GM21529 (cell line): Measurements from ENCODE around the gene SCAPER.
"Not testable (repeated sequence)": the region's sequence is repeated elsewhere in the genome, so short reads cannot be mapped to it uniquely, and the experiment has no call there.

Experiments used
- ATAC-seq: cut with Tn5 transposase; IDR thresholded peaks from one replicate; pipeline ENCODE4 v1.9.1; 2021; ENCODE audit not compliant: unreplicated experiment

The SCAPER gene

DNA sequence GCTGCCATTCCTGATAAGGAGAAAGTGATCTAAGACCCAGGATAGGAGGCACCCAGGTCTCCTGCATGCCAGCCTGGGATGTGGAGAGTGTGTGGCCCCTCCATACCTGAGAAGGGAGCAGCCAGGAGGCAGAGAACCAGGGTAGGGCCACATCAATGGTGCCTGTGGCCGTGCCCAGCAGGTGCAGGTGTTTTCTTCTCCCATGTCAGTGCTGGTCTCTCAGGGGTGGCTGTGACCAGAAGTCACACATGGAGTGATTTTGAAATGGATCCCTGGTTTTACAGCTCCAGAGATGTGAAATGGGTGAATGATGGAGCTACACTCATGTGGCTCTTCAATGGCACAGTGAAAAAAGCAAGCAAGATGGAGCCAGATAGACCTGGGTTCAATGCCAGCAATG is 571.8 kb downstream of the SCAPER start:
- ATAC-seq, result no peak

DNA sequence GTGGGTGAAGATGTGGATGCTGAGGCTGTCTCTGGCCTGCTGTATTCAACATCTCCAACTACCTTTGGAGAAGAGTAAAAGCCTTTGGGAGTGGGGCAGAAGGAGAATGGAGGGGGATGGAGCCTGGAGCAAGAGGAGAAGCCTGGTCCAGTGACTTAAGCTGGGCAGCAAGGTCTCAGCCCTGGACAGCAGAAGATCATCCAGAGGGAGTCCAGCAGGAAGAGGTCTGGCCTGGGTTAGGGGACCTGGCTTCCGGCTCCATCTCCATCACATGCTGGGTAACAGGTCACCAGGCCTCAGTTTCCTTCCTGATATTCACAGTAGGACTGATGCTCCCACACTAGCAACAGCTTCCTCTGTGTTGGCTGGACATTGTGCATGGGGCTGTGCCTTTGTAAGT is 572.3 kb downstream of the SCAPER start:
- ATAC-seq, result no peak

DNA sequence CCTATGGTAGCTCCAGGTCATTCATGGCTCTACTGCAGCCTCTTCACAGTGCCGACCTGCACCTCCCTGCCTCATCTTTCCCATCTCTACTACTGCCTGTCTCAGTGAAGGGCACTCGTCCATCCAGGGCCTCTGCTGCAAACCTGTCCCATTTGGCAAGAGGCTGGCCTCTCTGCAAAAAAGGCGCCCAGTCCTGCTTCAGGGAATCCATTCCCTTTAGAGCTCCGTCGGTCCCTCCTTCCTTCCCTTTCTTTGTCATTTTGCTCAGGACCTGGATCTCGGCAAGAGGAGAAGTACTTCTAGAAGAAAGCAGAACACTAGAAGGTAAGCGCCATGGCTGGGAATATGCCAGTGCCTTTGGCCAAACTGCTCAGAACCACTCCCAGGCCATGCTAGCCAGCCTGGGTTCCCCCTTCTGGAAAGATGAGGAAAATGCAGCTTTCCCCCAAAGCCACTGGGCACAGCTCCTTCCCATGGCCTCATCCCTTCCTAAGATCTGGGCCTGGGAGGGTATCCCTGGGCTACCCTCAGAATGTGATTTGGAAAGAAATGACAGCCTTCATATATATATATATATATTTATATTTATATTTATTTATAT is 575.0 kb downstream of the SCAPER start:
- no peak for ATAC-seq

DNA sequence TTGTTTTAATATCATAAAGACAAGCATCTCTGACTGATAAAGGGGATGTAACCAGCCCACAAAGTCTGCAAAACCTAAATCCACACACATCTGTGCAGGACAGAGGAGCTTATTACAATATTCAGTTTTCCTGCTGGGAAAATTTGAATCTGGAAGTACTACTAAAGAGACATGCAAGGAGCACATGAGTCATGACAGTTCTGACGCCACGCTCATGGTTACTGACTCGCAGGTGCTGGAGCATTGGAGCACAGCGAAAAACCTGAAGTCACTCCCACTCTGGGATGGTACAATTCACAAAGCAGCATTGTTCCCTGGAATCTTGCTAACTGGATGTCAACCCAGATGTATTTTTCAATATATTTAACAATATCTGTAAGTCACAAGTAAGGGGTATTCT is 576.2 kb downstream of the SCAPER start:
- ATAC-seq, result no peak

DNA sequence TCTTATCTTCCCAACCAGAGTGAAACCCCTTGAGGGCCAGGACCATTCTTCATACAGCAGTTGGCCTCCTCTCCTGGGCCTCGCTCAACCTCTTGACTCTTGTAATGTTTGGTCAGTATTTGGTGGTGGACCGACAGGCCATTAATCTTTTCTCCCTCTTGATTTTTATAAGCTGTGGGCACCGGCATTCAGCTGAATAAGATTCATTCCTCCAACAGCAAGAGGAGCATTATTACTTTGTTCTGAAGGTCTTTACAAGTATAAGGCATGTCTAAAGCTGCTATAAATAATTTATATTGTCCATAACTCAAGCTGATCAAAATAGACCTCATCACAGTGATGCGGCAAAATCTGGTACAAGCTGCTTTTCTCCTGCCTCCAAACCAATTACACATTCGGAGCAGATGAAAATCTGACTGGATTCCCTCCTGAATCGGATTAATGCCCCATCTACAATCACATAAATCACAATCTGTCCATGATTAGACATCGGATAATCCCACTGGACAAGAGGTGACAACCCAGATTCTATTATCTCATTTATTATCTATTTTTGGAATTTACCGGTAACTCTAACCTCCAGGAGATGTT is 576.9 kb downstream of the SCAPER start:
- ATAC-seq, result no peak

DNA sequence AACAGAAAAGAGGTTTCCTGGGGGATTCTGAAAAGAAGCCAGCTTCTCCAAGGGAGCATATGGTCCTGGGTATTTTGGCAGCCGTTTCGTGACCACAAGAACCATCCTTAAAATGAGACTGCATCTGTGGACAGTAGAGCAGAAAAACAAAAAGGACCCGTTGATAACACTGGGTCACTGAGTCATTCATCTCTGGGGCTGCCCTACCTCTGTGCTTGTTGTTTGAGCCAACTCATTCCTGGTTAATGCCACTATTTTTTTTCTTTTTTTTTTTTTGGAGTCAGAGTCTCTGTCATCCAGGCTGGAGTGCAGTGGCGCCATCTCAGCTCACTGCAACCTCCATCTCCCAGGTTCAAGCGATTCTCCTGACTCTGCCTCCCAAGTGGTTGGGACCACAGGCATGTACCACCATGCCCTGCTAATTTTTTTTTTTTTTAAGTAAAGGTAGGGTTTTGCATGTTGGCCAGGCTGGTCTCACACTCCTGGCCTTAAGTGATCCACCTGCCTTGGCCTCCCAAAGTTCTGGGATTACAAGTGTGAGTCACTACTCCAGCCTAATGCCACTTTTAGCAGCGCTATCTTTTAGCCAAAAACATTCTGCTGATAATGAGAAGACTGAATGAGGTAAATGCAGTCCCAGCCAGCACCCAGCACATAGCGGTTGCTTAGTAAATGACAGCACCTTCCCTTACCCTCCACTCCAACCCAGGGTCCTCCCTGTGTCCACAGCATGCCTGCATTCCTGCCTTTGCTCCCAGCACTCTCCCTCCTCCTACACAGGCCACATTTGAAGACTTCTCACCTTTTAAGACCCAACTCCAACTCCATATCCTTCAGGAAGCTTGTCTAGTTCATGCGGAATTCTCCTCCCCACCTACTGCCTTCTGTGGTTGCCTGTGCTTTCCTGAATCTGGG is 577.7 kb downstream of the SCAPER start:
- ATAC-seq, result no peak

DNA sequence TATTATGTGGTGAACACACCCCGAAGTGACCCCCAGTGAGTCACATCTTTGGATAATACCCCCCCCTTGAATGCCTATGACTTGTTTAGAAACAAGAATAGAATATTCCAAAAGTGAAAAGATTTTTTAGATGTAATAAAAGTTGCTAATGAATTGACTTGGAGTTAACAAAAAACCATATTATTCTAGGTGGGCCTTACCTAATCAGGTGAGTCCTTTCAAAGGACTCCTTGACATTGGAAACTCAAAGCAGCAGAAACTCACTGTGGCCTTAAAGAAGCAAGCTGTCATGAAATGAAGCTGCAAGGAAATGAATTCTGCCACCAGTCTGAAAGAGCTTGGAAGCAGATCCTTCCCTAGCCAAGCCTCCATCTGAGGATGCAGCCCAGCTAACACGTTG is 579.4 kb downstream of the SCAPER start:
- no peak for ATAC-seq

DNA sequence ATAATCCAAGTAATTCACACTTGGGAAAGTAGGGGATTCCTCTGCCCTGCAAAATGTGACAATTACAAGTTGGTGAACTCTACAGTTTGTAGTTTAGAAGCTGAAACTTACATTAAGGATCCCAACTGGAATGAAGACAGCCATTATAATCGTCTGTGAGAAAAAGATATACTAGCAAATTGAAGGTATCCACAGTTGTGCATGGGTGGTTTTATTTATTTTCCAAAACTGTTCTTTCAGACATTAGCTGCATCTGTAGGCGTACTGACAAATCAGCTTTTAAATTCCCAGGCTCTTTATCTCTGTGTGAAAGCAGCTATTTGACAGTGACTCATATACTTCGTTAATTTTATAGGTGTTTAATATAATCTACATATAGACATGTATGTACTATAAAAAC is 581.1 kb downstream of the SCAPER start:
- ATAC-seq, result no peak

DNA sequence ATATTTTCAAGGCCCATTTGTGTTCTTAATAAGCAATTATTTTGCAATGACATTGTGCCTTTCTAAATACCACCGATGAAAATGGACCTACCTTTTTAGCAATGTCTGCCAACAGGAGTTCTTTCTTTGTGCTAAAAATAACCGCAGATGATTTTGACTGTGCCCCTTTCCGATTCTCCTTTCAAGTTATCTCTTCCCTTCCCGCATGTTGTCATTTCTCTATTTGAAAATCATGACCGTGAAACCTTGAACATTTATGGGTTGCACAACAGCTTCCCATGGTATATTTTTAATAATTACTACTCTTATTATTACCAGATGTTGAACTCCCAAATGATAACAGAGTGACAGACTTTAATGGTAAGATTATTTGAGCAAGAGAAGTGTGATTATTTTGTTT is 583.5 kb downstream of the SCAPER start:
- ATAC-seq, result no peak

DNA sequence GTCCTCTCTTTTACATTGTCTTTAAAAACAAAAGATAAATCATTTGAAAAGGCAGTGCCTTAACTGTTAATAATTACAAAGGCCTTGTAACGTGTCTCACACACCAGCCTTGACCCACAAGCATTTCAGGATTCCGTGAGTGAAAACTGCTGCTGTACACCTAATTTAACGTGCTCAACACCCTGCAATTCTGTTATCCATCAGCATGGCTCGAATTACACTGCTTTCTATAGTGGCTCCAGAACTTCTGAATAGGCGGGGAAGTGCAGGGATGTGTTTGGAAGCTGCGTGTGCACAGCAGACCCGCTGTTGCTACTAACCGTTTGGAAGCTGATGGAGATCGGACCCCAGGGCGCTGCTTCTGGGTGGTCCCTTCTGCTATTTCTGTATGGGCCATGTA is 584.0 kb downstream of the SCAPER start:
- no peak for ATAC-seq

DNA sequence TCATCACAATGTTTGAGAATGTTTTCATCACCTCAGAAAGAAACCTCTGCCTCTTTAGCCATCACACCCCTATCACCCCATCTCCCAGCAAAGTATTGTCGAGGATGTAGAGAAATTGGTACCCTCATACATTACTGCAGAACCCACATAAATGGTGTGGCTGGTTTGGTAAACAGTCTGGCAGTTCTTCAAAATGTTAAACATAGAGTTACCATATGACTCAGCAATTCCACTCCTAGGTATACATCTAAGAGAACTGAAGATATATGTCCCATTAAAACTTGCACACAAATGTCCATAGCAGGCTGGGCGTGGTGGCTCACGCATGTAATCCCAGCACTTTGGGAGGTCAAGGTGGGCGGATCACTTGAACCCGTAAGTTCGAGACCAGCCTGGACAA is 585.1 kb downstream of the SCAPER start:
- no peak for ATAC-seq

DNA sequence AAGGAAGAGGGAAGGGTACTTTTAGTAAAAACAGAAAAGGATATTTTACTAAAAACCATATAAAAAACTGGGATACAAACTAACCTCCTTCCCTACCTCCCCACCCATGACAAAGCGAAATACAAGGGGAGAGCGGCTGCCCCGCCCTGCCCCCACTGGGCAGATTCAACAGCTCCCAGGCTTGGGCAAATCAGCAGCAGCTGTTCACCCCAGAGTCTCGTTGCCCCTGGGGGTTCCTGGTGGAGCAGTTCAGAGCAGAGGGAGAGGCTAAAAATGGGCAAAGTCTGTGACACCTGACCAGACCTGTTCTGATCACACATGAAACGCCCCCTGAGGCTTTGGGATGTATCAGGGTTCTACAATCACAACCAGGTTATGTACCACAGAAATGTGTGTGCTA is 591.4 kb downstream of the SCAPER start:
- no peak for ATAC-seq

DNA sequence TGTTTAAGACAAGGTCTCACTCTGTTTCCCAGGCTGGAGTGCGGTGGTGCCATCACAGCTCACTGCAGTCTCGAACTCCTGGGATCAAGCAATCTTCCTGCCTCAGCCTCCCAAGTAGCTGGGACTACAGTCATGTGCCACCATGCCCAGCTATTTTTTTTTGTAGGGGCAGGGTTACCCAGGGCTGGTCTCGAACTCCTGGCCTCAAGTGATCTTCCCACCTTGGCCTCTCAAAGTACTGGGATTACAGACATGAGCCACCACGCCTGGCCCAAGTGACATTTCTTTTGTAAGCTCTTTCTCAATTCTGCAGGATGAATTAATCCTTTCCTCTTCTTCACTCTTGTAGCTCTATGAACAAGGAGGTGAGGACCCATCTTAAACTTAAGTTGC is 592.0 kb downstream of the SCAPER start:
- not testable (repeated sequence) for ATAC-seq

DNA sequence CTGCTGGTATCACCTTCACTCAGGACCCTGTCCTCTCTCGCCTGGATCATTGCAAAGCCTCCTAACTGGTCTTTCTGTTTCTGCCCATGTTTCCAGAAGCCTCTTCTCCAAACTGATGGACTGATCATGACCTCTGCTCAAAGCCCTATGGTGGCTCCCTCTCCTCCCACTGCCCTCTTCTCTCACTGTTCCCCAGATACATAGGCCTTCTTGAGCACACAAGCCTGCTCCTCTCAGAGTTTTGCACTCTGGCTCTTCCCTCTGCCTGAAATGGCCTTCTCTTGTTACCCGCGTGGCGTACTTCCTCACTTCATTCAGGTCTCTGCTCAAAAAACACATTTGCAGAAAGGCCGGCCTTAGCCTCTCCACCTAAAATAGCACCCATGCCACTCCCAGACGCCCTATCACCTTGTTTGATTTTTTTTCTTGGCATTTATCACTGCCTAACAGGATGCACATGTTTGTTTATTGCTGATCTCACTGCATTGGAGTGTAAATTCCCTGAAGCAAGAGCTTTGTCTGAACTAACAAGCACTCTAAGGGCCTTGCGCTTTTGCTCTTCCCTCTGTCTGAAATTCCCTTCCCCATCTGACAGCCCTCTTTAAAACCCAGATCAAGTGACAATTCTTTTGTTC is 592.5 kb downstream of the SCAPER start:
- no peak for ATAC-seq

DNA sequence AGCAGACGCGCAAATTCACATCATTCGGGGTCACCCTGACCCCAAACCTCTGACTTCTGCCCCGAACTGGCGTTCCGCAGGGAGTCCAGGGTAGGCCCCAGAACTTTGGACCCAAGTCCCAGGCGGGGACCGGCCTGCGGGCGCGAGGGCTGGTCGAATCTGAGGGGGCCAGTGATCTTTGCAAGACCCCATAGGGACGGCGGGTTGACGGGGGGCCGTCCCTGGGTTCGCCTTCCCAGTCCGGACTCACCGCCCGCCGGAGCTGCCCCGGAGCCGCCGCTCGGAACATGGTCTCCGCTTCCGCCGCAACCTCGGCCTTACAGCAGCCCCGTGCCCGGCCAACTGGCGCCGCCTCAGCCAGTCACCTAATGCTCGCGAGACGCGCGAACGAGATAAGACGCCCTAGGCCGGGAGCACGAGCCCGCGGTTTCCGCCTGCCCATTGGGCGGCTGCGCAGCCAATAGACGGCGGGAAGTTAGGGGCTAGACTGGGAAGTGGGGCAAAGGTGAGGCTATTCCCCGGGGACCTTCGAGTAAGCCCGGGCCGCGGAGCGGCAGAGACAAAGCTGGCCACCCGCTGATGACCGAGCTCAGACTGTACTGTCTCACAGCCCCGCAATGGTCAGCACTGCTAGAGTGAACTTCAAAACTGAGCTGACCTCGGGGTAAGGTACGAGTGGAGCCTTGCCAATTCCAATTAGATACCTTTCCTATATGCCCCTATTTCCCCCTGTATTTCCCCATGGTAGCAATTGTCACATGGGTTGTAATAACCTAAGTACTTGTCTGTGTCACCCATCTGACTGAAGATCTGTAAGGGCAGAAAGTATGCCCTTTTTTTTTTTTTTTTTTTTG is 593.8 kb downstream of the SCAPER start, which contains the start of gene ETFA:
Gene ETFA (minus strand): TSS at position 370 of the 854 bp plus-strand sequence. CDS start 81 bp downstream, at position 289.
- ATAC-seq, result peak; percentile 98

DNA sequence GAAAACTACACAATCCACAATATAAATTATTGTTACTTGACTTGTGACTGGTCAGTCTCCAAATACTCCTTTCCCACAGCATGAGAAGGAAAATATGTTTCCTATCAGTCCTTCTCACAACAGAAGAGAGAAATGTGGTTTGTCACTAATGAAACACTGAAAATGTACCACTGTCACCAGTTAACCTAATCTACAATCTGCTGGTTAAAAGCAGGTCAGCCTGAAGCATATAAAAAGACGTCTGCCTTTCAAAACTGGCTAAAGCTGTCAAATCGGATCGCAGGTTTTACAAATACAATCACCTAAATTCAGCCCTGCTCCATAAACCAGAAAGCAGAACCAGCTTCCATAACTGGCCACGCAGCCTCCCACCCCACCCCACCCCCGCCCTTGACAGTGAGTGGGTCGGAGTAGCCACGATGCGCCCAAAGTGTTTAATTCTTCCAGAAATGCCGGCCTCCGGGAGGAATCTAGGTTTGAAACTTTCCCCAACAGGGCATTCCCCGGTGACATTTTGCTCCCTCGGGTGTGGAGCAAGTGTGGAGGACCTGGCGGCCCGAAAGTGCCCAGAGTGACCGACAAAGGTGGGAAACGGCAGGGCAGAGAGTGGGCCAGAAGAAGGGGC is 594.6 kb downstream of the SCAPER start:
- peak; percentile 23 for ATAC-seq

DNA sequence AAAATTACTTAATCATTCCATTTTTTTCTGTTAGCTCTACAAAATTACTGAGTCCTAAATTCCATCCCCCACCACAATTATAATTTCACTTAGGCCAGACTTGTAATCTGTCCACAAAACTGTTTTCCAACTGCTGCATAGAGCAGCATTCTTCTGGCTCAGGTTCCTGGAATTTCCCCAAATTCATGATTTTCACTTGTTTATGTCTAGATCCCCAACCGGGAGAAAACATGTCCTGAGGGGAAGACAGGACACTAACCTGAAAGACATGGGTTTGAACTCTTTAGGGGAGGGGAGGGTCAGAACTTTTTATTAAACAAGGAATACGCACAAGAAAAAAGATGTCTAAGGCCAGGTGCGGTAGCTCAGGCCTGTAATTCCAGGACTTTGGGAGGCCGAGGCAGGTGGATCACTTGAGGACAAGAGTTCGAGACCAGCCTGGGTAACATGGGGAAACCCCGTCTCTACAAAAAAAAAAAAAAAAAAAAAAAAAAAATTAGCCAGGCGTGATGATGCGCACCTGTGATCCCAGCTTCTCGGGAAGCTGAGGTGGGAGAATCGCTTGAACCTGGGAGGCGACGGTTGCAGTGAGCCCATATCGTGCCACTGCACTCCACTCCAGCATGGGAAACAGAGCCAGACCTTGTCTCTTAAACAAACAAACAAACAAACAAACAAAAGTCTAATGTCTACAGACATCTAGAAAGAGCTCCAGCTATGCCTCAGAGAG is 595.4 kb downstream of the SCAPER start:
- ATAC-seq, result no peak

DNA sequence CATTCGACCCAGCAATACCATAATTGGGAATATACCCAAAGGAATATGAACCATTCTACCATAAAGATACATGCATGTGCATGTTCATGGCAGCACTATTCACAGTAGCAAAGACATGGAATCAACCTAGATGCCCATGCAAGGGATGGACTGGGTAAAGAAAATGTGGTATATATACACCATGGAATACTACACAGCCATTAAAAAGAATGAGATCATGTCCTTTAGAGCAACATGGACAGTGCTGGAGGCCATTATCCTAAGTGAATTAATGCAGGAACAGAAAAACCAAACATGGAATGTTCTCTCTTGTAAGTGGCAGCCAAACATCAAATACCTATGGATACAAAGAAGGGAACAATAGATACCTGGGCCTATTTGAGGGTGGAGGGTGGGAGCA is 601.2 kb downstream of the SCAPER start:
- ATAC-seq, result no peak

DNA sequence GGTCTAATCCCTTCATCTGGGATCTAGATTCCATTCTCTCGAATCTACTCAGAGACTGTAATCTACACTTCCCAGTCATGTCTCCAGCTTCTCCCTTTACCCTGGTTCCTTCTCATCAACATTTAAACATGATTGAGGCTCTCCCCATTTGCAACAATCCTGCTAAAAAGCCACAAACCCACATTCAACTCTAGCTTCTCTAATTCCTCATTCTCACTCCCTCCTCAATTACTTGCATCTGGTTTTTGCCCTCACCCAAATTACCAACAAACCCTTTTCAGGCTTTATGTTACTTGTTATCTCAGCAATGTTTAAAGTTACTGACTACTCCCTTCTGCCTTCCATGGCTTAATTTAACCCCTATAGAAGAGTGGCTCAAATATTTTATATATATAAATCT is 605.4 kb downstream of the SCAPER start:
- ATAC-seq, result no peak

DNA sequence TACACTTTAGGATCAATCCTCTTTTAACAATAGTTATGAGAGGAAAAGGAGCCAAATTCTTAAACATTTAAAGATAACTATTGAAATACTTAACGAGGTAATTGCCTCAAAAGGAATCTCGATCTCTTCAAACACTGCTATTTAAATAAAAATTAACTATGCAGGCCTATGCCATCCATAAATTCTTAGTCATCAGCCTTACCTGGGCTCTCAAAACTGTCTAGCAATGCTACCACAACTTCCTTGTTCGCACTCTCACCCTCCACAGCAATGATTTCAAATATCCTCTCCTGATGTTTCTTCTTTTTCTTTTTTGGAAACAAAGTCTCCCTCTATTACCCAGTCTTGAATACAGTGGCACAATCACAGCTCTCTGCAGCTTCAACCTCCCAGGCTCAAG is 606.2 kb downstream of the SCAPER start:
- no peak for ATAC-seq
